Cardiac ventricle fibroblast (primary cell): ENCODE data around the gene CNOT8. TPM values are rescaled to one million over a fixed set of nuclear protein-coding genes. Genes with fewer than 3 reads are reported as not detected.

Experiments
- total RNA-seq: library from RNA; depleted of rRNA; stranded (reverse); fragments of >200 nt; gene quantifications from 2 replicates; pipeline ENCODE4 v1.2.3, GENCODE V29; 2015

The CNOT8 gene
- total RNA-seq, result 31.6 and 48.1 TPM in 2 replicates

GRCh38 chr5:154858297-154858971, at the start of gene CNOT8:
Gene CNOT8 (plus strand): TSS chr5:154858627. CDS start chr5:154863279, 4,652 bp downstream.

GRCh38 chr5:154850255-154851062, 8.0 kb upstream of the CNOT8 start, which contains the start of gene FAXDC2:
Gene FAXDC2 (minus strand): TSS chr5:154850603. CDS start chr5:154838178, 12,425 bp downstream.

Other genes with a start within 250 kb of the CNOT8 start
- 92.9 and 96.1 TPM in 2 replicates for gene LARP1, start 103.2 kb upstream of the CNOT8 start, total RNA-seq
- 17.4 and 20.8 TPM in 2 replicates for gene FAXDC2, start 8.0 kb upstream of the CNOT8 start, total RNA-seq
- gene GEMIN5, start 79.6 kb downstream of the CNOT8 start, total RNA-seq, result 12.2 and 20.9 TPM in 2 replicates
- gene MRPL22, start 82.4 kb downstream of the CNOT8 start, total RNA-seq, result 26.7 and 35.9 TPM in 2 replicates
- gene KIF4B, start 155.1 kb downstream of the CNOT8 start, total RNA-seq, result not detected in 2 replicates